GM18502 (cell line): ENCODE results near the gene ZNF761.
"Not testable (repeated sequence)": the region's sequence is repeated elsewhere in the genome, so short reads cannot be mapped to it uniquely, and the experiment has no call there.

Experiments
- ATAC-seq: cut with Tn5 transposase; IDR thresholded peaks from one replicate; pipeline ENCODE4 v1.9.1; 2021; ENCODE audit warnings: mild to moderate bottlenecking; ENCODE audit not compliant: unreplicated experiment, poor library complexity

ZNF761 gene

DNA sequence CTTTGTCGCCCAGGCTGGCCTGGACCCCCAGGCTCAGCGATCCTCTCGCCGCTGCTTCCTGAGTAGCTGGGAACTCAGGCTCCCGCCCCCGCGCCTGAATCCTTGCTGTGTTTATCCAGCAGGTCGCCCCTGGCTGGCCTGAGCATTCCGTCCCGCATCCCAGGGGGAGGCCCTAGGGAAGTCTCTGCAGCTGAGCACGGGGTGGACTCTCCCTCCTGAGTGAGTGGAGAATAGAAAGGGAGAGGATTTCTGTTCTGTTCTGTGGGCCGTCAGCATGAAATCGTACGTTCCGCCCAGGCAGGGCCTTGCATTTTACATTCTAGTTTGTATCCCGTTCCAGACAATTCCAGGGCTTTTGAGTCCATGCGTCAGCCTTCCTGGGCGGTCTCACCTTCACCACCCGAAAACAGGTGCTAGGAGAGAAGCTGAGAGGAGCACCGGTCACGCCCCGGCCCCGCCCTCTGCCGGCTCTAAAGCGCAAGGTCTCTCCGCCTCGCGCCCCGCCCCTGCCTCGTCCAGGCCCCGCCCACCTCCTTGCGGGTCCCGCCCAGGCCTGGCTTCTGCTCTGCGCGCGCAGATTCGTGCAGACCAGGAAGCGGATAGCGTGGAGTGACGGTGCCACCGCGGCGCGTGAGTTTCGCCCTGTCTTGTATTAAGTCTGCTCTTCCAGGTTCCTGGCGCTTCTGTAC lies at the start of gene ZNF761:
Gene ZNF761 (plus strand): TSS at position 586 of the 689 bp plus-strand sequence. CDS start 15,285 bp downstream, outside the sequence.
- ATAC-seq: peak; percentile 97

DNA sequence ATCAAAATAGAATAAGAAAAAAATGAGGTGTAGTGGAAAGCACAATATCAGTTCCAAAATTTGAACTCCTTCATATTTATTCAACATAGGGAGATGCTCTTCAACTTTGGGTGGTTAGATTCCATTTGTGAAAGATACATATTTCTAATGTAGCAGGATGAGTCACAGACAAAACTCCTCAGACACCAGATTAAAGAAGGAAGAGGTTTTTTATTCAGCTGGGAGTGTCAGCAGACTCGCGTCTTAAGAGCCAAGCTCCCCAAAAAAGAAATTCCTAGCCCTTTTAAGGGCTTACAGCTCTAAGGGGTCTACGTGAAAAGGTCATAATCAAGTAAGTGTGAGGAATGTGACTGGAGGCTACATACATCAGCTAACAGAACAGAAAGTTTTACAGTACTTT lies 43.6 kb upstream of the ZNF761 start:
- no peak for ATAC-seq

DNA sequence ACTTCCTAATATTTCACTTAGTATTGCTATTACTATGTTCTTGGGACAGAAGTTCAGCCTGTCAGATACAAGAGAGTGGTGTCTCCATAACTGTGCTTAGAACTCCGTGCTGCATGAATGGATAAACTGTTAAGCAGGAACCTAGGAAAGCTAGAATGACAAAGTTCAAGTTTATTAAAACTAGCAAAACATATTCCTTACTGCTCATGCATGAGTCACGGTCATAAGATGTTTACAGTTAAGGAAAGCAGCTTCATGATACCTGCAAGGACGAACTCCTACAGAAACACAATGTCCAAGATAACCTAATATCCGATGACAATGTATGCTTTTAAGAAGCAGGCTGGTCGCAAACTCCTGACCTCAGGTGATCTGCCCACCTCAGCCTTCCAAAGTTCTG lies 42.9 kb upstream of the ZNF761 start:
- ATAC-seq: no peak

DNA sequence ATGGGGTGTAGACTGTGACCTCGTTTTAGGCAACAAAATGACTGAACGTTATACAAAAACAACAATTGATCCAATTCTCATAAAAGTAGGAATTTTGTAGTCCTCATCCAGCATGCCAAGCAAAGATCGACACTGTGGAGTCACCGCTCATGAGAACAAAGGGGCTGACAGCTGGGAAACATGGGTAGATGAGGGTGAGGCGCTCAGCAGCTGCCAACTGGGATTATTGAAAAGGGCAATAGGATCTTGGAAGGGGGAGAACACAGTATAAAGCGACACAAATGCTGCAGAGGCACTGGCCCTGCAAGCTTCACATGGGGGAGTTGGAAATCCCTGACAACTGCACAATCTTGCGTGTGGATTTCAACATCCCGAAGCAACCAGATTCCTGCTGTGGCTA lies 42.2 kb upstream of the ZNF761 start:
- ATAC-seq: no peak

DNA sequence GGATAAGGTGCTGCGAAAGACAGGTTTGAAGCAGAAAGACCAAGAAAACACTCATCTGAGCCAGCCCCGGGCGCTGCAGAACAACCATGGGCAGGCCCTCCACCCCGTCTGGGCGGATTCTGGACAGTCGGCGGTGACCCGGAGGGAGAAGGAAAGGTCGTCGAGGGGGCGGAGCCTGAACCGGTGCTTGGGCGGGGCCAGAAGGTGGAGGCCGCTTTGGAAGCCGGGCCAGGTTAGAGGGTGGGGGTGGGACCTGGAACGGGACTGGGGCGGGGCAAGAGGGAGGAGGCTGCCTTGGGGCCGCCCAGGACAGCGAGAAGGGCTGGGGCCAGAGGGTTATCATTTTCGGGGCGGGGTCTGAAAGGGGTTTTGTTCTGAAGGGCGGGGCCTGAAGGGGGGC lies 41.8 kb upstream of the ZNF761 start:
- ATAC-seq: no peak

DNA sequence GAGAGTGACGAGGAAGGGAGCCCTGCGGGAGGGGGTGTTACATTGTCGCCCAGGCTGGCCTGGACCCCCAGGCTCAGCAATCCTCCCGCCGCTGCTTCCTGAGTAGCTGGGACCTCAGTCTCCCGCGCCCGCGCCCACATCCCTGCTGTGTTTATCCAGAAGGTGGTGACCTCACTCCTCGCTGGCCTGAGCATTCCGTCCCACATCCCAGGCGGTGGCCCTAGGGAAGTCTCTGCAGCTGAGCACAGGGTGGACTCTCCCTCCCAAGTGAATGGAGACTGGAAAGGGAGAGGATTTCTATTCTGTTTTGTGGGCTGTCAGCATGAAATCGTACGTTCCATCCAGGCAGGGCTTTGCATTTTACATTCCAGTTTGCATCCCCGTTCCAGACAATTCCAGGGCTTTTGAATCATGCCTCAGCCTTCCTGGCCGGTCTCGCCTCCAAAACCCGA lies 37.2 kb upstream of the ZNF761 start:
- no peak for ATAC-seq

DNA sequence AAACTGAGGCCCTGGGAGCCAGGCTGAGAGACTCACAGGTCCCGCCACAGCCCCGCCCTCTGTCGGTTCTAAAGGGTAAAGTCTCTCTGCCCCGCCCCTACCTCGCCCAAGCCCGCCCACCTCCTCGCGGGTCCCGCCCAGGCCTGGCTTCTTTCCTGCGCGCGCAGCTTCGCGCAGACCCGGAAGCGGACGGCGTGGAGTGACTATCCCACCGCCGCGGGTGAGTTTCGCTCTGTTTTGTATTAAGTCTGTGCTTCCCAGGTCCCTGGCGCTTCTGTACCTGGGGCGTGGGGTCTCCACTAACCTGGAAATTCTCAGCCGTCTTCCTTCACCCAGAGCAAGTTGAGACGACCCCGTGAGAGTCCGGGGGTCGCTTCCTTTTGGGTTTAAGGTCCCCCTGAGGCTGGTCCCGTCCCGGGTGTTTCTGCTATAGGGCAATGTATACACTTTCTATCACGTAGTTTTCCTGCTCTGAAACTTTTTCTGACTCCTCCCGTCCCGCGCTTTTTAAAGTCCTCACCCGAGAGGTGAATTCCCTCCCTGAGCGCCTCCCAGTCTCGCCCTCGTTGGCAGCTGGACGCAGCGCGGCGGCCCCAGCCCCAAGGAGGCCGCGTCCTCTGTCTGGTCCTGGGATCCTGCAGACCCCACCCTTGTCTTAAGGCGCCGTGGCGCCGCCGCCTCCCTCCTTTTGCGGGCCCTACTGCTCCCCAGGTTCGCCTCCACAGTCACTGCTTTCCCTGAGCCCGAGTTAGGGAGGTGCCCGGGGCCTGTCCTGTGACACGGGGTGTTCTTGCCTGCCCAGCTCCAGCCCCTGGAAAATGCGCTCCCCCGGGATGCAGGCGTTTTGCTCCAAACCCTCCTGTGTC lies 36.6 kb upstream of the ZNF761 start, which contains the start of gene ZNF765:
Gene ZNF765 (plus strand): TSS at position 176 of the 866 bp plus-strand sequence. CDS start 2,867 bp downstream, outside the sequence.
- peak; percentile 95 for ATAC-seq

DNA sequence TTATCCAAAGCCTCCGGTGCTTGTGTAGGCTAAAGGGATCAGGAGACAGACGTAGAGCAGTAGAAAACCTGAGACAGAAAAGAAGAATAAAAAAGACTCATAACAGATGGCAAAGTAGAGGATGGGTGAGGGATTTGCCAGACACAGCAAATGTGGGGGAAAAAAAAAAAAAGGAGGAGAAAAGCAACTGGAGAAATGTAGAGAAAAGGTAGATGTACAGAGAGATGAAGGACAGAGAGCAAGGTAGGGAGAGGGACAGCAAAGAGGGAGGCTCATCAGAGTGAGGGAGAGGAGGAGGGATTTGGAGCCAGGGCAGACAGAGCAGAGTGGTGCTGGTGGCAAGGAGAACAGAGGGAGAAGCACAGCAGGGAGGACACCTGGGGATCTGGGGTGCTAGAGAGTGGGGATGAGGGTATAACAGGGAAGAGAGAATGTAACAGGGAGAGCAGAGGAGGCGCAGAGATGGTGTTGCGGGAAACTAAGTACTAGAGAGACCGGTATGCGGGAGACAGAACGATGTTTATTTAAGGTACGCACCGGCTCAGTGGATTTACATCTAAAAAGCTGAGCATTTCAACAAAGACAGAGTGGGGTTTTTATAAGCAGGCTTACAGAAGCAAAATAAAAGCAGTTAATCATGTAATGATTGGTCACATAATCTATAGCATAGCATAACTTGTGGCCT lies 35.8 kb upstream of the ZNF761 start:
- not testable (repeated sequence) for ATAC-seq

DNA sequence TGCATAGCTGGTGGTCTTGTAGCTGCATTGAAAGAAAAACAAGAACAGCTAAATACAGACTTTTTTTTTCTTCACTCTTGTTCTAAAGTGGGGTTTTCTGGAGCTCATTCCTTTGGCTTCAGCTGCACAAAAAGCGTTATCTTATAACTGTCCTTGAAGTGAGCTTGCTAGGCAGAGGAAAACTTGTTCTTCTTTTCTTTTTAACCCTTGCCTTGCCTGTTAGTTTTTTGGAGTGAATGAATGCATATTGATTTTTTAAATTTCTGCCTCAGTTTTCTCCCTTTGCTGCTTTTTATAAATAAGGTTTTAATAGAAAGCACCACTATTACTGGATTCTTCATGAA lies 35.3 kb upstream of the ZNF761 start:
- no peak for ATAC-seq

DNA sequence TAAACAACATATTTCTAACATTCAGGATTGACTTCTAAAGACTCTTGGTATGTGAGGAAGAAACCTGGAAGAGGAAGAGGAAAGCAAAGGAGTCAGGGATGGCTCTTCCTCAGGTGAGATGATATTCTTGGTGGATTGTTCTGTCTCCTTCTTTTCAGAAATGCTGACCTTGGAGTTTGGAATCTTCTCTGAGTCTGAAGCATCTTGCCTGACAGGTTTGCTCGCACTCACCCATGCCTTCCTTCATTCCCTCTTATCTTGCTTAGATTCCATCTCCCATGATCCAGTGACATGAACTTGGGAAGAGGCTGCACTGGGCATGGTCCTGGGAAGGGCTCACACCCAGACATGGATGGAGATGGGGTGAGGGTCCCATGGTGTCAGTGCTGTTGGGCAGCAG lies 33.9 kb upstream of the ZNF761 start:
- ATAC-seq: not testable (repeated sequence)

DNA sequence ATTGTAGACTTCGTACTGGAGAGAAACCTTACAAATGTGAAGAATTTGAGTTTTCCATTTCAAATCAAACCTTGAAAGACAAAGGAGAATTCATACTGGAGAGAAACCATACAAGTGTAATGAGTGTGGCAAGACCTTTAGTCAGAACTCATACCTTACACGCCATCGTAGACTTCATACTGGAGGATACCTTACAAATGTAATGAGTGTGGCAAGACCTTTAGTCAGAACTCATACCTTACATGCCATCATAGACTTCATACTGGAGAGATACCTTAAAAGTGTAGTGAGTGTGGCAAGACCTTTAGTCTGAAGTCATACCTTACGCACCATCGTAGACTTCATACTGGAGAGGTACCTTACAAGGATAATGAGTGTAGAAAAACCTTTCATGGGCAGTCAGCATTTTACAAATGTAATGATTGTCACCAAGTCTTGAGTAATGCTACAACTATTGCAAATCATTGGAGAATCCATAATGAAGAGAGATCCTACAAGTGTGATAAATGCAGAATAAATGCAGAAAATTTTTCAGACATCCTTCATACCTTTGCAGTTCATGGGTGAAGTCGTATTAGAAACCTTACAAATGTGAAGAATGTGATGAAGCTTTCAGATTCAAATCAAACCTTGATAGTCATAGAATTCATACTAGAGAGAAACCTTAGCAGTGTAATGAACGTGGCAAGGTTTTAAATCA lies 22.1 kb upstream of the ZNF761 start:
- ATAC-seq: no peak

DNA sequence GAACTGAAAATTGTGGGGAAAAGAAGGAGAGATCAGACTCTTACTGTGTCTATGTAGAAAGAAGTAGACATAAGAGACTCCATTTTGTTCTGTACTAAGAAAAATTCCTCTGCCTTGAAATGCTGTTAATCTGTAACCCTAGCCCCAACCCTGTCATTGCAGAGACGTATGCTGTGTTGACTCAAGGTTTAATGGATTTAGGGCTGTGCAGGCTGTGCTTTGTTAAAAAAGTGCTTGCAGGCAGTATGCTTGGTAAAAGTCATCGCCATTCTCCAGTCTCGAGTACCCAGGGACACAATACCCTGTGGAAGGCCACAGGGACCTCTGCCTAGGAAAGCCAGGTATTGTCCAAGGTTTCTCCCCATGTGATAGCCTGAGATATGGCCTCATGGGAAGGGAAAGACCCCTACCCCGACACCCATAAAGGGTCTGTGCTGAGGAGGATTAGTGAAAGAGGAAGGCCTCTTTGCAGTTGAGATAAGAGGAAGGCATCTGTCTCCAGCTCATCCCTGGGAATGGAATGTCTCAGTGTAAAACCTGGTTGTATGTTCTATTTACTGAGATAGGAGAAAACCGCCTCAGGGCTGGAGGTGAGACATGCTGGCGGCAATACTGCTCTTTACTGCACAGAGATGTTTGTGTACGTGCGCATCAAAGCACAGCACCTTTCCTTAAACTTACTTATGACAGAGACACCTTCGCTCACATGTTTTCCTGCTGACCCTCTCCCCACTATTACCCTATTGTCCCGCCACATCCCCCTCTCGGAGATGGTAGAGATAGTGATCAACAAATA lies 11.1 kb upstream of the ZNF761 start:
- not testable (repeated sequence) for ATAC-seq

DNA sequence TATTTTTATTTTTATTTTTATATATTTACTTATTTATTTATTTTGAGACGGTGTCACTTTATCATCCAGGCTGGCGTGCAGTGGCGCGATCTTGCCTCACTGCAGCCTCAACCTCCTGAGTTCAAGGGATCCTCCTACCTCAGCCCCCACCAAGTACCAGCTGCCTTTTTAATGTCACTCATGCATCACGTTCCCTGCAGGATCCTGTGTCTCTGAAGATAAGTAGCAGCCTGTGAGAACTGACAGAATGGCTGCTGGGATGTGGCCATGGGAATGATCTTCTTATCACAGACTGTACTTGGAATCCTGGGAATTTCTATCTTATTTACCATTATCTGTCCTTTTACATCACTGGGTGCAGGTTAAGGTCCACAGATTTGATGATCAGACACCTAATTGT lies 9.2 kb upstream of the ZNF761 start:
- ATAC-seq: no peak

DNA sequence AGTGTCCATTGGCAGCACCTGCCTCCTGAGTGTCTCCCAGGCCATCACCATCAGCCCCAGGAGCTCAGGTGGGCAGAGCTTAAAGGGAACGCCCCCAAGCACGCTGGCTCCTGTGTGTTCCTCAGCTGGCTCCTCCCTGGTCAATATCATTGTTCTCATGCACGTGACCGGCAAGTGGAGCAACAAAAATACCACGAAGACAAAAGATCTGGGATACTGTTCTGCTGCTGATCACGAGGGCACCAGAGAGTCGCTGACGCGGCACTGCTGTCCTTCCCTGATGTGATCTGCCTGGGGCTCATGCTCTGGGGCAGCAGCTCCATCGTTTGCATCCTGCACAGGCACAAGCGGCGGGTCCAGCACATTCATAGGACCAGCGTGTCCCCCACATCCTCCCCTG lies 8.7 kb upstream of the ZNF761 start:
- ATAC-seq: not testable (repeated sequence)

DNA sequence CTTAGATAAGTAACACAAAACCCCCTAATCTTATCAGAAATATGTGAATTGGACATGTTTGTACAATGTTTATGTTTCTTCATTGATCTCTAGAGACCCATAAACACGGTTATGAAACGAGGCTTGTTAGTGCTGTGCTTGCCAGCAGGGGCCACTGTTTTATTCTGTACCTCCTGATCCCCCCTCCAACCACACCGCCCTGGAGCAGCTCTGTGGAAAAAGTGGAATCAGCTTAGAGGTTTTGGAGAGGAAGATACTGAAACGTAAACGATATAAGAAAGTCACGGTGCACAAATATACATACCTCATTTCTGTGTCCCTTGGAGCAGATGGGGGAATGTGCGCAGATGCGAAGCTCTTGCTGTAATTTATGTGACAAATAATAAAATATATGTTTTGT lies 8.1 kb upstream of the ZNF761 start:
- not testable (repeated sequence) for ATAC-seq

DNA sequence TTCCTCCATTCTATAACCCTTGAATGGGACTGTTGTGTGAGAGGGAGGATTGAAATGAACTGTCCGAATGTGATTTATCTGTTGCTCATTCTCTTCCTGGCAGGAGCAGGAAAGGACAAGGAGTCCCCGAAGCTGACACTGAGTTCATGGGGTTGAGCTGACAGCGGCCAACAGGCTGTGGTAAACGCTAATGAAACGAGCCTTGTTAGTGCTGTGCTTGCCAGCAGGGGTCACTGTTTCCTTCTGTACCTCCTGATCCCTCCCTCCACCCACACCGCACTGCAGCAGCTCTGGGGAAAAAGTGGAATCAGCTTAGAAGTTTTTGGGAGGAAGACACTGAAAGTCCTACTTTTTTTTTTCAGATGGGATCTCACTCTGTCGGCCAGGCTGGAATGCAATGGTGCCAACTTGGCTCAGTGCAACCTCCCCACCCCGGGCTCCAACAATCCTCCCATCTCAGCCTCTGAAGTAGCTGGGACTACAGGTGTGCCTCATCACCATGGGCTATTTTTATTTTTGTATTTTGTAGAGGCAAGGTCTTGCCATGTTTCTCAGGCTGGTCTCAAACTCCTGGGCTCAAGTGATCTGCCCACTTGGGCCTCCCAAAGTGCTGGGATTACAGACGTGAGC lies 6.7 kb upstream of the ZNF761 start:
- ATAC-seq: no peak

DNA sequence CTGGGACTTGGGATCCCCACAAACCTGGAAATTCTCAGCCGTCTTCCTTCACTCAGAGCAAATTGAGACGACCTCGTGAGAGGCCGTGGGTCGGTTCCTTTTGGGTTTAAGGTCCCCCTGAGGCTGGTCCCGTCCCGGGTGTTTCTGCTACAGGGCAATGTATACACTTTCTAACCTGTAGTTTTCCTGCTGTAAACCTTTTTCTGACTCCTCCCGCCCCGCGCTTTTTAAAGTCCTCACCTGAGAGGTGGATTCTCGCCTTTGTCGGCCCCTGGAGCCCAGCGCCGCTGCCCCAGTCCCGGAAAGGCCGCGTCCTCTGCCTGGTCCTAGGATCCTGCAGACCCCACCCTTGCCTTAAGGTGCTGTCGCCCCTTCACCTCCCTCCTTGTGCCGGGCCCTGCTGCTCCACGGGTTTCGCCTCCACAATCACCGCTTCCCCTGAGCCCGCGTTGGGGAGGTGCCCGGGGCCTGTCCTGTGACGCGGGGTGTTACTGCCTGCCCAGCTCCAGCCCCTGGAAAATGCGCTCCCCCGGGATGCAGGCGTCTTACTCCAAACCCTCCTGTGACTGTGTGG lies 391 bp downstream of the ZNF761 start:
- ATAC-seq: peak; percentile 42

DNA sequence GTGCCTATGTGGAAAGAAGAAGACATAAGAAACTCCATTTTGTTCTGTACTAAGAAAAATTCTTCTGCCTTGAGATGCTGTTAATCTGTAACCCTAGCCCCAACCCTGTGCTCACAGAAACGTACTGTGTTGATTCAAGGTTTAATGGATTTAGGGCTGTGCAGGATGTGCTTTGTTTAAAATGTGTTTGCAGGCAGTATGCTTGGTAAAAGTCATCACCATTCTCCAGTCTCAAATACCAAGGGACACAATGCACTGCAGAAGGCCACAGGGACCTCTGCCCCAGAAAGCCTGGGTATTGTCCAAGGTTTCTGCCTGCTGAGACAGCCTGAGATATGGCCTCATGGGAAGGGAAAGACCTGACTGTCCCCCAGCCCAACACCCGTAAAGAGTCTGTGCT lies 12.0 kb downstream of the ZNF761 start:
- not testable (repeated sequence) for ATAC-seq

DNA sequence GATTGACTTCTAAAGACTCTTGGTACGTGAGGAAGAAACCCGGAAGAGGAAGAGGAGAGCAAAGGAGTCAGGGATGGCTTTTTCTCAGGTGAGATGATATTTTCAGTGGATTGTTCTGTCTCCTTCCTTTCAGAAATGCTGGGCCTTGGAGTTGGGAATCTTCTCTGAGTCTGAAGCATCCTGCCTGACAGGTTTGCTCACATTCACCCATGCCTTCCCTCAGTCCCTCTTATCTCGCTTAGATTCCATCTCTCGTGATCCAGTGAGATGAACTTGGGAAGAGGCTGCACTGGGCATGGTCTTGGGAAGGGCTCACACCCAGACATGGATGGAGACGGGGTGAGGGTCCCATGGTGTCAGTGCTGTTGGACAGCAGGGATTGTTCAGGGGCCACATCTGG lies 15.4 kb downstream of the ZNF761 start:
- not testable (repeated sequence) for ATAC-seq
